Choroid plexus epithelial cell (primary cell): ENCODE measurements around the gene HPS3.

Experiments used
- DNase-seq: peaks from one replicate; pipeline ENCODE4 v3.0.0-alpha.2; 2010; ENCODE audit warnings: low read depth
- H3K4me3 ChIP-seq: 2 replicates; pipeline ENCODE4 v1.5.1; 2011; ENCODE audit warnings: low read depth, mild to moderate bottlenecking, control low read depth, low read length, moderate library complexity
- TF ChIP-seq, protein P1 (sequence below): conservative IDR thresholded peaks from 2 replicates; pipeline ENCODE4 v1.5.1; 2011; ENCODE audit warnings: low read depth, mild to moderate bottlenecking, control low read depth, inconsistent platforms, low read length, moderate library complexity

HPS3 gene

DNA sequence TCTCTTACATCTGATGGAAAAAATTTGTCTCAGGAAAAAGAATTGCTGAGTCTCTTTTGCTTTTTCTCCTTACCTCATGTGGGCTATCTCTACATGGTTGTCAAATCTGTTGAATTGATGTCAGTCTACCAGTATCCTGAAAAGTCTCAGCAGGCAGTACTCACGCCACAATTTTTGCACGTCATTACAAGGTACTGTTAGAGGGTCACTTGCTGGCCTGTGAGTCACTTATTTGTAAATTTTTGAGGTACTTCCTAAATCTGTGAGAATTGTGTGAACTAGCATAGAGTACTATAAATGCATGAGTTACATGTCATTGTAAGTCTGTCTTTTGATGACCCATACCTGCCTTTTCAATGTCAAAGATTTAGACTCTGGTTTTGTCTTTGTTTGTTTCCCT lies 15.9 kb downstream of the HPS3 start:
- no peak for DNase-seq
- H3K4me3 ChIP-seq = no peak overlapping the region
- TF ChIP-seq, protein P1, sequence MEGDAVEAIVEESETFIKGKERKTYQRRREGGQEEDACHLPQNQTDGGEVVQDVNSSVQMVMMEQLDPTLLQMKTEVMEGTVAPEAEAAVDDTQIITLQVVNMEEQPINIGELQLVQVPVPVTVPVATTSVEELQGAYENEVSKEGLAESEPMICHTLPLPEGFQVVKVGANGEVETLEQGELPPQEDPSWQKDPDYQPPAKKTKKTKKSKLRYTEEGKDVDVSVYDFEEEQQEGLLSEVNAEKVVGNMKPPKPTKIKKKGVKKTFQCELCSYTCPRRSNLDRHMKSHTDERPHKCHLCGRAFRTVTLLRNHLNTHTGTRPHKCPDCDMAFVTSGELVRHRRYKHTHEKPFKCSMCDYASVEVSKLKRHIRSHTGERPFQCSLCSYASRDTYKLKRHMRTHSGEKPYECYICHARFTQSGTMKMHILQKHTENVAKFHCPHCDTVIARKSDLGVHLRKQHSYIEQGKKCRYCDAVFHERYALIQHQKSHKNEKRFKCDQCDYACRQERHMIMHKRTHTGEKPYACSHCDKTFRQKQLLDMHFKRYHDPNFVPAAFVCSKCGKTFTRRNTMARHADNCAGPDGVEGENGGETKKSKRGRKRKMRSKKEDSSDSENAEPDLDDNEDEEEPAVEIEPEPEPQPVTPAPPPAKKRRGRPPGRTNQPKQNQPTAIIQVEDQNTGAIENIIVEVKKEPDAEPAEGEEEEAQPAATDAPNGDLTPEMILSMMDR = no peak

DNA sequence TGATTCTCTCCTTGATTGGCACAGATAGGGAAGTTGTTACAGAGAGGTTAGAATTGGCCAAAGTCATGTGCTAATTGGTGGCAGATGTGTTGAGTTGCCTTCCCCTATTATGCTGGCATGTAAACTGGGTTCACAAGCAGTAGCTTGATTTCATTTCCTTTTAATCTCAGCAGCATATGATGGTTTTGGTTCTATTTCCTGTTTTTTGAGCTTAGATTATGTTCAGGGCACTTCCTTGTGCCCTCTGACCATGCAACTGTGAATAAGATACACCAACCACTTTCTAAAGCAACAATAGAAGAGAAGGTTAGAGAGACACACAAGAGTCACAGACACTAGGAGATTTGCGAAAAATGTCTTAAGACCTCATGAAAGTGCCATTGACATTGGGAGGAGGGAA lies 16.5 kb downstream of the HPS3 start:
- no peak for DNase-seq
- TF ChIP-seq, protein P1 = no peak
- no peak overlapping the region for H3K4me3 ChIP-seq

DNA sequence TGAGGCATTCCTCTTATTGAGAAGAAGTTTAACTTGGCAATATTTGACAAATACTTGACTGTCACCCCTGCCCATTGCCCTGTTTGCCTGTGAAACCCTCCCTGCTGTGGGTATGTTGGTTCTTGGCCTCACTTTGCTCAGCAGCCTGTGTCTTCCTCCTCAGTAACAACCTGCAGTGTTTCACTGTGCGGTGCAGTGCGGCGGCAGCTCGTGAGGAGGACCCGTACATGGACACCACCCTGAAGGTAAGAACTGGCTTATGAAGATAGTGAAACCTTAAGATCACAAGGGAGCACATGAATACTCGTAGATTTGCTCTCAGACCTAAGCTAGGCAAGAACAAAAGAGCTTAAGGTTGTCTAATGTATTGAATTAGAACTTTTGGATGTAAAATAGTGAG lies 21.0 kb downstream of the HPS3 start:
- TF ChIP-seq, protein P1 = no peak
- no peak overlapping the region for H3K4me3 ChIP-seq

DNA sequence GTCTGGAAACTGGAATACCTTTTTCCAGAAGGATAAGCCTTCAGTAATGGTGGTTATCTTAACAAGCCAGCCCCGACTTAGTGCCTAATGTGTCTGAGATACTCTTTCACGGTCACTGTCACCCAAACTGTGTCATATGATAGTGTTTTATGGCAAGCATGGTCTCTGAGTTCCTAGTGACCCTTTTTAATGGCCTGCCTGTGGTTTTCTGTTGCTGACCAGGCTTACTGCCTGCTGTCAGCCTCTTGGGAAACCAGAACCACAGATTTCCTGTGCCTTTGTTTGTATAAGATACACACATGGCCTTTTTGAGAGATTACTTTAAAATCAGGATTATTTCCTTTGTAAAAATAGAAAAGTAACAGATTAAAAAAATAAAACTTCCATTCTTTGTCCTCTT lies 22.4 kb downstream of the HPS3 start:
- peak; percentile 77 for DNase-seq
- TF ChIP-seq, protein P1 = no peak
- no peak overlapping the region for H3K4me3 ChIP-seq

More for the DNA sequence above, 21.0 kb downstream of the HPS3 start:
- DNase-seq = no peak

DNA sequence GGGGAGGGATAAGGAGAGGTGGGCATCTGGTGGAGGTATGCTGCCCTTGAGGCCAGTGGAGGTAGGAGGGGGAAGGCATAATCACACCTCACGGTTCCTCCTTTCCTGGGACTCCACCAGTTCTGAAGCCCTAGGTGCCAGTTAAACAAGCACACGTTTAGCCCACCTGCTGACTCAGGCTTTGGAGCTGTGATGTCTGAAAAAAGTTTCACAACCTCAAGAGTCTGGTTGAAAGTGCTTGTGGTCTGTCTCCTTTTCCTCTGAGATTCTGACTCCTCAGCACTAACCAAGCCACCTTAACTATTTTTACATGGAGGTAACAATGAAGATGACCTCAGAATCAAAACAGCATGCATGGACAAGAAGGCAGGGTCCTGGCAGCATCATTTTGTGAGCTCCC lies 23.0 kb downstream of the HPS3 start:
- TF ChIP-seq, protein P1 = no peak
- peak; percentile 92 for DNase-seq
- peak overlapping the region; percentile 9 for H3K4me3 ChIP-seq

DNA sequence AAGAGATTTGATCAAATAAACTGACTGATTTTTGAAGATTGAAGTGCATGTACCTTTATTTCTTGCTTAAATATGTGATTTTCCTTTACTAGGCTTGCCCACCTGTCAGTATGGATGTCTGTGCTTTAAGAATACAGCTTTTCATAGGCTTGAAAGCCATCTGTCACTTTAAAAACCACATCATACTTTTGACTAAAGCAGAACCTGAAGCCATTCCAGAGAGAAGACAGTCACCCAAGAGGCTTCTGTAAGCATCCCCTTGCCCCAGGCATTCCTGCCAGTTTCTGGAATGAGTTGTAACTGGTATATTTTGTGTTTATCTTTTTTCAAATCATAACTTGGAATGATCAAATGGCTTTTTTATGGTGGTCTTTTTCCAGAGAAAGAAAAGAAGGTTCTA lies 24.0 kb downstream of the HPS3 start:
- no peak overlapping the region for H3K4me3 ChIP-seq
- no peak for DNase-seq
- TF ChIP-seq, protein P1 = no peak

DNA sequence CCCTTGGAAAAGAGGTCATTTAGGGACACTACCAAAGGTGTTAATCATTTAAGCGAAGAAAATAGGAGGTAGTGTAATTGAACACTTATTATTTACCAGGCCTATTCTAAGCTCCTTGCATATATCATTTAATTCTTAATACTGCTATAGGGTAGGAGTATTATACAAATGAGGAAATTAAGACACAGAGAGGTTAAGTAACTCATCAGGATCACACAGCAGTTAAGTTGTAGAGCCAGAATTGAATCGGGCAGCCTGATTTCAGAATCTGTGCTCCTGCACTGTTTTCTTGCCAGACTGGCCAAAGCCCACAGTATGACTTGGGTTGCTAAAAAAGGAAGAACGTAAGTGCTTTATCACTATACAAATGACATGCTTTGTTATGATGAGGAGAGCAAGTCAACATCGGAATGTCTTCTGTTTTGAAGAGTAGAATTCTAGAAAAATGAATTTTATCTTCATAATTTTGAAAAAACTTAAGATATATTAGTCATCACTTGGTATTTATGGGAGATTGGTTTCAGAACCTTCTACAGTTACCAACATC lies 31.4 kb downstream of the HPS3 start:
- no peak overlapping the region for H3K4me3 ChIP-seq
- TF ChIP-seq, protein P1 = no peak
- DNase-seq = no peak
